Mesenteric fat pad (tissue), 1 donor: Measurements from ENCODE around the gene GKAP1. TPM values are rescaled to one million over a fixed set of nuclear protein-coding genes. Genes with fewer than 3 reads are reported as not detected.
"Not testable (repeated sequence)": the region's sequence is repeated elsewhere in the genome, so short reads cannot be mapped to it uniquely, and the experiment has no call there.

Experiments used
- DNase-seq: peaks from one replicate; pipeline ENCODE4 v3.0.0-alpha.2; 2020; ENCODE audit warnings: low spot score
- total RNA-seq: library from RNA; stranded (reverse); fragmentation: NEBNext Ultra II Directional; extraction: Animal tissue kit (Norgen Biotek cat#: 25700); gene quantifications from one replicate; pipeline ENCODE4 v1.2.1, GENCODE V29; 2021
- donor health status: DM: yes; HTN: yes; CAD: no.

Gene GKAP1
- total RNA-seq, 1 donor from 2014 or later: 8.1 TPM

DNA sequence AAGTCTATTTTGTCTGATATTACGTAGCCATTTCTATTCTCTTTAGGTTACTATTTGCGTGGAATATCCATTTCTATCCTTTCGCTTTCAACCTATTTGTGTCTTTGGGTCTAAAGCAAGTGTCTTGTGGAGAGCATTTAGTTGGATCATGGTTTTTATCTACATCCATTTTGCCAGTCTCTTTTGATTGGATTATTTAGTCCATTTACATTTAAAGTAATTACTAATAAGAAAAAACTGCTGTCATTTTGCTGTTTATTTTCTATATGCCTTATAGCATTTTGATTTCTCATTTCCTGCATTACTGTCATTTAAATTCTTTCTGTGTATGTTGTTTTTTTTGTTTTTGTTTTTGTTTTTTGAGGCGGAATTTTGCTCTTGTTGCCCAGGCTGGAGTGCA, 83.8 kb downstream of the GKAP1 start:
- no peak for DNase-seq

- DNase-seq: not testable (repeated sequence)
Measured at GRCh38 chr9:83728591-83729368, 88.8 kb downstream of the GKAP1 start.

GRCh38 chr9:83724436-83724835, 93.1 kb downstream of the GKAP1 start:
- no peak for DNase-seq

- DNase-seq: no peak
Measured at GRCh38 chr9:83722726-83723495, 94.7 kb downstream of the GKAP1 start.

- no peak for DNase-seq
Measured at GRCh38 chr9:83721509-83721908, 96.1 kb downstream of the GKAP1 start.

- DNase-seq: no peak
Measured at GRCh38 chr9:83715794-83716193, 101.8 kb downstream of the GKAP1 start.

DNA sequence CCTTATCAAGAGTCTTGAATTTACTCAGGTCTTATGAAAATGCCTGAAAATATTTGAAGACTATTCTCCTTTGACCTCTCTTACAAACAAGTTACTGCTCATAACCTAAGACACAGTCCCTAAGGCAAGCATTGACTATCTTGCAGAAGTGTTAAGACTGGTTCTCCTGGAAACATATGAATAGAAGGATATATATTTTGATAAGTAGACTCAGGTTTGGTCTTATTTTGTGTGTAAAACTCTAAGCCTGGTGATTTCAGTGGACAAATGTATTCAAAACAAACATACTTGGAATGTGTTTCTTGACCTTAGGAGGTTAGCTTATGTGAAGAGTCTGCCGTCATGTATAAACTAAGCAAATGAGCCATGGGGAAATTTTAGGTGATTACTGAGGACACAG, 102.3 kb downstream of the GKAP1 start:
- no peak for DNase-seq

DNA sequence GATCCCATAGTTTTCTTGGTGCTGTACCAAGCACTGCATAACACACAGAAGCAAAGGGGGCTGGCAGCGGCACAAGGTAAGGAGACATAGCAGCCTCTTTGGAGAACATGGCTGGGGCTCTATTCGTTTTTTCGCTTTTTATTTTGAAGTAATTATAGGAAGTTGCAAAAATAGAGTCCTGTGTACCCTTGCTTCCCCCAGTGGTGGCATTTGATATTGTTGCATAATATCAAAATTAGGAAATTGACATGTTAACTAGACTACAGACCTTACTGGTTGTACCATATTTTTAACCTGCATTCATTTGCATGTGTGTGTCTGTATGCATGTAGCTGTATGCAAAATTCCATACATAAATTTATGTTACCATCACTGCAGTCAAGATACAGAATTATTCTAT, 103.2 kb downstream of the GKAP1 start:
- DNase-seq: no peak

GRCh38 chr9:83708515-83709158, 108.9 kb downstream of the GKAP1 start:
- peak; percentile 91 for DNase-seq

GRCh38 chr9:83707768-83708514, 109.6 kb downstream of the GKAP1 start, which contains the start of gene UBQLN1:
UBQLN1 (minus strand) TSS chr9:83707958; CDS start chr9:83707679, 279 bp downstream.
- peak; percentile 98 for DNase-seq

GRCh38 chr9:83707518-83707767, 110.1 kb downstream of the GKAP1 start:
- no peak for DNase-seq

- no peak for DNase-seq
Measured at GRCh38 chr9:83706676-83707517, 110.7 kb downstream of the GKAP1 start.

DNA sequence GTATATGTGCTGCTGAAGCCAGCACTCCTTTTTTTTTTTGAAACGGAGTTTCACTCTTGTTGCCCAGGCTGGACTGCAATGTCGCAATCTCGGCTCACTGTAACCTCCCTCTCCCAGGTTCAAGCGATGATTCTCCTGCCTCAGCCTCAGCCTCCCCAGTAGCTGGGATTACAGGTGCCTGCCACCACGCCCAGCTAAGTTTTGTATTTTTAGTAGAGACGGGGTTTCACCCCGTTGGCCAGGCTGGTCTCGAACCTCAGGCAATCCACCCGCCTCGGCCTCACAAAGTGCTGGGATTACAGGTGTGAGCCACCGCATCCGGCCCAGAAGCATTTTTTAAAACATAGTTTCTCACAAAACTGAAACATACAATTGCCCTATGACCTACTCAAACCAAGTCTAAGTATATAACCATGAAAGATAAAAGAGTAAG, 112.3 kb downstream of the GKAP1 start:
- DNase-seq: not testable (repeated sequence)

DNA sequence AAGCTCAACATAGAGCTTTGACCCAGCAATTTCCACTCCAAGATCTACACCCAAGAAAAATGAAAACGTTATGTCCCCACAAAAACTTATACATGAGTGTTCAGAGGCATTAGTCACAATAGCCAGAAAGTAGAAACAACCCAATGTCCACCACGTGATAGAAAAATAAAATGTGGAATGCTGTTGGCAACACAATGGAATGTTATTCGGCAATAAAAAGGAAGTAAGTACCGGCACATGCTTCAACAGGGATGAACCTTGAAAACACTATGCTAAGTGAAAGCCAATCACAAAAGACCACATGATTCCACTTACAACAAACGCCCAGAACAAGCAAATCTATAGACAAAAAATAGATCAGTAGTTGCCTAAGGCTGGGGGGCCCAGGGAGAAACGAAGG, 115.8 kb downstream of the GKAP1 start:
- DNase-seq: no peak

GRCh38 chr9:83701286-83701685, 116.3 kb downstream of the GKAP1 start:
- no peak for DNase-seq

- DNase-seq: no peak
Measured at GRCh38 chr9:83699615-83700014, 118.0 kb downstream of the GKAP1 start.

DNA sequence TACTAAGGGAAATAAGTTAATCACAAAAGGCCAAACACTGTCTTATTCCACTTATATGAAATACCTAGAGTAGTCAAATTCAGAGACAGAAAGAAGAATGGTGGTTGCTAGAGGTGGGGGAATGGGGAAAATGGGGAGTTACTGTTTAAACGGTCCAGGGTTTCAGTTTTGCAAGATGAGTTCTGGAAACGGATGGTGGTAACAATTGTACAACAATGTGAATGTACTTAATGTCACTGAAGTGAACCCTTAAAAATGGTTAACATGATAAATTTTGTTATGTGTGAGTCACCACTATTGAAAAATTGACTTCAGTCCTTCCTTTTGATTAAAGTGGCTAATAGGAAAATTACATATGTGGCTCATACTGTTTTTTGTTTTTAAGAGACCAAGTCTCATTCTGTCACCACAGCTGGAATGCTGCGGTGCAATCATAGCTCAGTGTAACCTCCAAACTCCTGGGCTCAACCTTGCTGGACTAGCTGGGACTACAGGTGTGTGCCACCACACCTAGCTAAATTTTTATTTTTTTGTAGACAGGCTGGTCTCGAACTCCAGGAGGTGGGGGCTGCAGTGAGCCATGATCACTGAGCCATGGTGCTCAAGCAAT, 118.5 kb downstream of the GKAP1 start:
- no peak for DNase-seq

- DNase-seq: no peak
Measured at GRCh38 chr9:83691492-83691891, 126.1 kb downstream of the GKAP1 start.
